ENCODE measurements around the gene ZMYM2.

DNA sequence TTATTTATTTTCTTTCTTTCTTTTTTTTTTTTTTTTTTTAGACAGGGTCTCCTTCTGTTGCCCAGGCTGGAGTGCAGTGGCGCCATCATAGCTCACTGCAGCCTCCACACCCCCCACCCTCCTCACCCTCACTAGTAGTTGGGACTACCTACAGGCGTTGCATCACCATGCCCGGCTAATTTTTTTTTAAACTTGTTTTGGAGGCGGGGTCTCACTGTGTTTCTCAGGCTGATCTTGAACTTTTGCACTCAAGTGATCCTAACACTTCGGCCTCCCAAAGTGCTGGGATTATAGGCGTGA, 168.7 kb downstream of the ZMYM2 start:
- TF ChIP-seq TAF1 (IDR thresholded peaks at IDR 0.05; ENCODE audit: borderline replicate concordance, low read depth, low read length) (no peak), POLR2A (IDR thresholded peaks at IDR 0.05; ENCODE audit: low read depth, low read length) (no peak), POLR2AphosphoS5 (IDR thresholded peaks at IDR 0.05; ENCODE audit: low read depth, low read length) (no peak)

Measured in GM12892 (cell line).